K562 (cell line): ENCODE results near the gene AHI1. TPM values are rescaled to one million over a fixed set of nuclear protein-coding genes. Genes with fewer than 3 reads are reported as not detected.

Experiments used
- ARHGAP35 ChIP-seq: fragments of 450-650 bp; IDR thresholded peaks from 2 replicates; pipeline ENCODE4 v1.6.1; 2018; ENCODE audit not compliant: partially characterized antibody
- ASH1L ChIP-seq: fragments of 450-650 bp; IDR thresholded peaks from 2 replicates; pipeline ENCODE4 v1.6.1; 2018; ENCODE audit warnings: borderline replicate concordance, mild to moderate bottlenecking, low read depth; ENCODE audit not compliant: partially characterized antibody
- CBFA2T2 ChIP-seq: fragments of 450-650 bp; conservative IDR thresholded peaks from 2 replicates; pipeline ENCODE4 v1.6.1; 2017; ENCODE audit warnings: mild to moderate bottlenecking
- CBX3 ChIP-seq, 2 experiments: IDR thresholded peaks; 1 replicate in 1 of 2; 2 replicates in 1 of 2; pipeline ENCODE4 v1.6.1; 2012; ENCODE audit warnings: inconsistent platforms in 2 of 2, low read length in 2 of 2, borderline replicate concordance in 1 of 2, control low read depth in 1 of 2
- E2F4 ChIP-seq: sonication (generic); formaldehyde crosslinking; IDR thresholded peaks from 2 replicates; pipeline ENCODE4 v1.8.0; 2022; ENCODE audit warnings: mild to moderate bottlenecking, low read depth, missing genetic modification reagents
- FOSL1 ChIP-seq: fragments of 200-800 bp; sonication (Bioruptor generic); conservative IDR thresholded peaks from 2 replicates; pipeline ENCODE4 v1.6.1; 2016; ENCODE audit warnings: missing genetic modification characterization, missing compliant biosample characterization
- HOXB6 ChIP-seq: fragments of 250-450 bp; sonication (Bioruptor Pico); IDR thresholded peaks from 2 replicates; pipeline ENCODE4 v1.5.1; 2022; ENCODE audit warnings: mild to moderate bottlenecking, borderline replicate concordance
- MYNN ChIP-seq, 2 experiments: sonication (generic); formaldehyde crosslinking in 1 of 2; IDR thresholded peaks; 2 replicates each; pipeline versions ENCODE4 v1.5.0 to v1.6.1; 2016 to 2020; ENCODE audit warnings: antibody characterized with exemption in 1 of 2, missing genetic modification reagents in 1 of 2
- PHB2 ChIP-seq: fragments of 450-650 bp; IDR thresholded peaks from 2 replicates; pipeline ENCODE4 v1.6.1; 2017; ENCODE audit warnings: low read depth
- RBM34 ChIP-seq: fragments of 200-400 bp; formaldehyde crosslinking; IDR thresholded peaks from 2 replicates; pipeline ENCODE4 v1.6.1; 2018; ENCODE audit warnings: low read length, borderline replicate concordance; ENCODE audit not compliant: insufficient read depth
- TCFL5 ChIP-seq: fragments of 250-450 bp; sonication (Bioruptor Pico); conservative IDR thresholded peaks from 2 replicates; pipeline ENCODE4 v1.6.1; 2021; ENCODE audit warnings: mild to moderate bottlenecking, moderate library complexity, matching md5 sums
- THAP12 ChIP-seq: fragments of 250-450 bp; sonication (Bioruptor Pico); IDR thresholded peaks from 2 replicates; pipeline ENCODE4 v1.9.0; 2021; ENCODE audit warnings: mild to moderate bottlenecking, inconsistent platforms
- VEZF1 ChIP-seq: fragments of 200-800 bp; sonication (Bioruptor generic); IDR thresholded peaks from 2 replicates; pipeline ENCODE4 v1.6.1; 2017; ENCODE audit warnings: missing genetic modification characterization, missing compliant biosample characterization
- ZBTB7A ChIP-seq: IDR thresholded peaks from 2 replicates; pipeline ENCODE4 v1.6.1; 2011; ENCODE audit warnings: low read depth, mild to moderate bottlenecking, low read length, moderate library complexity, borderline replicate concordance; ENCODE audit not compliant: control insufficient read depth
- ZNF12 ChIP-seq: sonication (generic); formaldehyde crosslinking; IDR thresholded peaks from 2 replicates; pipeline ENCODE4 v1.4.0; 2020; ENCODE audit warnings: mild to moderate bottlenecking, missing genetic modification reagents
- ZNF583 ChIP-seq: fragments of 250-450 bp; sonication (Bioruptor Pico); IDR thresholded peaks from 2 replicates; pipeline ENCODE4 v1.4.0; 2020
- ZNF592 ChIP-seq: fragments of 450-650 bp; IDR thresholded peaks from 2 replicates; pipeline ENCODE4 v1.6.1; 2017; ENCODE audit warnings: antibody characterized with exemption, mild to moderate bottlenecking
- polyA plus RNA-seq, 8 experiments: library from polyadenylated mRNA; depleted of rRNA in 4 of 8; stranded (reverse) in 5 of 8; unstranded in 3 of 8; fragments of >200 nt; fragmentation: Nextera tagmentation in 2 of 8; fragmentation: Illumina TruSeq in 1 of 8; extraction: Ambion mirVana in 2 of 8; extraction: Trizol in 1 of 8; gene quantifications; 2 replicates each; pipeline versions ENCODE4 v1.2.1 to v1.2.3, GENCODE V29; 2011 to 2014; ENCODE audit warnings: inconsistent platforms in 1 of 8, missing spikeins in 1 of 8
- total RNA-seq, 7 experiments: library from RNA; depleted of rRNA in 6 of 7; stranded (reverse); fragments of >200 nt in 6 of 7; fragmentation: Illumina TruSeq in 2 of 7; extraction: Trizol in 2 of 7; gene quantifications; 2 replicates each; pipeline versions ENCODE4 v1.2.1 to v1.2.3, GENCODE V29; 2011 to 2021; ENCODE audit warnings: low replicate concordance in 1 of 7
- TF ChIP-seq, protein P1 (sequence below): fragments of 250-450 bp; sonication (Bioruptor Pico); IDR thresholded peaks from 2 replicates; pipeline ENCODE4 v1.4.0; 2020

The AHI1 gene
- total and polyA plus RNA-seq, 9 of the 15 experiments (the other 6 are each of a cell fraction or from before 2014, with no cell fraction given), result 24.7 to 54.9 (median 32.2) TPM

DNA sequence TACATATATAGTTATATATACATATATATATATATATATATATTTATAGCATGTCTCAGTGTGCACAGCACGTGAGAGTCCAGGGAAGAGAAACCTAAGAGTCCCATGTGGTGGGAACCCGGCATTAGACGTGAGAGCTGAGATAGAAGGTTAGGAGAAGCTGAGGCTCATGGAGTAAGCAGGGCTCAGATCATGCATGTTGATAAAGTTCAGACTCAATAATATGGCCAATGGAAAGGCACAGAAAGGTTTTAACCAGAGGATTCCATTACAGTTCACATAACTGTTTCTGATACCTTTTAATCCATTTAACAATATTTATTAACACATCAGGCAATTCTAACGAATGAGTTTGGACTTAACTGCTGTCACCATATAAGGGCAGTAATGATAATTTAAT, 173.0 kb downstream of the AHI1 start (continued):
- peak; percentile 58 for TF ChIP-seq ZNF592
- TF ChIP-seq ASH1L, result no peak
- peak; percentile 24; the same call in 1 of the 2 replicates for TF ChIP-seq VEZF1 (CRISPR knock-in tag)
- TF ChIP-seq FOSL1 (tag), result no peak
- no peak for TF ChIP-seq ARHGAP35
- TF ChIP-seq, protein P1, sequence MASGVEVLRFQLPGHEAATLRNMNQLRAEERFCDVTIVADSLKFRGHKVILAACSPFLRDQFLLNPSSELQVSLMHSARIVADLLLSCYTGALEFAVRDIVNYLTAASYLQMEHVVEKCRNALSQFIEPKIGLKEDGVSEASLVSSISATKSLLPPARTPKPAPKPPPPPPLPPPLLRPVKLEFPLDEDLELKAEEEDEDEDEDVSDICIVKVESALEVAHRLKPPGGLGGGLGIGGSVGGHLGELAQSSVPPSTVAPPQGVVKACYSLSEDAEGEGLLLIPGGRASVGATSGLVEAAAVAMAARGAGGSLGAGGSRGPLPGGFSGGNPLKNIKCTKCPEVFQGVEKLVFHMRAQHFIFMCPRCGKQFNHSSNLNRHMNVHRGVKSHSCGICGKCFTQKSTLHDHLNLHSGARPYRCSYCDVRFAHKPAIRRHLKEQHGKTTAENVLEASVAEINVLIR (CRISPR knock-in tag), result no peak
- TF ChIP-seq E2F4, result no peak
- TF ChIP-seq ZNF583, result peak; percentile 38; the same call in 1 of the 2 replicates
- TF ChIP-seq TCFL5 (CRISPR knock-in tag), result no peak
- no peak for TF ChIP-seq CBX3 (IDR thresholded peaks at IDR 0.05; ENCODE audit: borderline replicate concordance in 1 of 2, low read length in 2 of 2)
- TF ChIP-seq ZBTB7A, result no peak
- no peak for TF ChIP-seq PHB2
- no peak for TF ChIP-seq THAP12
- TF ChIP-seq CBFA2T2, result no peak
- no peak for TF ChIP-seq HOXB6 (CRISPR knock-in tag)
- TF ChIP-seq RBM34, result no peak
- no peak for TF ChIP-seq ZNF12 (CRISPR knock-in tag)
- no peak for TF ChIP-seq MYNN (IDR thresholded peaks at IDR 0.05)
- no peak for TF ChIP-seq MYNN (CRISPR knock-in tag; IDR thresholded peaks at IDR 0.05)
